GM12872 (cell line): ENCODE results near the gene PDE4B.

ENCODE experiments used
- TF ChIP-seq, protein P1 (sequence below): IDR thresholded peaks from 3 replicates; pipeline ENCODE4 v1.5.1; 2011; ENCODE audit warnings: low read depth, mild to moderate bottlenecking, low read length, moderate library complexity; ENCODE audit not compliant: insufficient read depth

Gene PDE4B

DNA sequence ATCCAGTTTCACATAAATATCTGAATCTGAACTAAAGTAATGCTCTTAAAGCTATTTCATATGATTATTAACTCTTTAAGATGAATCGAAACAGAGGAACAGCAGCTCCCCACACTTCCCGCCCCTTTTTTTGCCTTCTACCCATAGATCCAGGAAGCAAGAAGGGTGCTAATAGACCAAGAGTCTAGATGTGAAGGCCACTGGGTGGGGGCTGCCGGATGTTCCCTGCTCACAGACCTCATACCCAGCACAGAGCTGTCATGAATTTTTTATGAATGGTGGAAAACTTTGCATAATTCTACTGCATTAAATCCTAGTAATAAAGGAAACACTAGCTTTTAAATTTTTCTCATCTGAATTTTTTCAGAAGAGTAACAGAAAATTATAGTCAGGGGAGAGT lies 457.4 kb downstream of the PDE4B start:
- TF ChIP-seq, protein P1, sequence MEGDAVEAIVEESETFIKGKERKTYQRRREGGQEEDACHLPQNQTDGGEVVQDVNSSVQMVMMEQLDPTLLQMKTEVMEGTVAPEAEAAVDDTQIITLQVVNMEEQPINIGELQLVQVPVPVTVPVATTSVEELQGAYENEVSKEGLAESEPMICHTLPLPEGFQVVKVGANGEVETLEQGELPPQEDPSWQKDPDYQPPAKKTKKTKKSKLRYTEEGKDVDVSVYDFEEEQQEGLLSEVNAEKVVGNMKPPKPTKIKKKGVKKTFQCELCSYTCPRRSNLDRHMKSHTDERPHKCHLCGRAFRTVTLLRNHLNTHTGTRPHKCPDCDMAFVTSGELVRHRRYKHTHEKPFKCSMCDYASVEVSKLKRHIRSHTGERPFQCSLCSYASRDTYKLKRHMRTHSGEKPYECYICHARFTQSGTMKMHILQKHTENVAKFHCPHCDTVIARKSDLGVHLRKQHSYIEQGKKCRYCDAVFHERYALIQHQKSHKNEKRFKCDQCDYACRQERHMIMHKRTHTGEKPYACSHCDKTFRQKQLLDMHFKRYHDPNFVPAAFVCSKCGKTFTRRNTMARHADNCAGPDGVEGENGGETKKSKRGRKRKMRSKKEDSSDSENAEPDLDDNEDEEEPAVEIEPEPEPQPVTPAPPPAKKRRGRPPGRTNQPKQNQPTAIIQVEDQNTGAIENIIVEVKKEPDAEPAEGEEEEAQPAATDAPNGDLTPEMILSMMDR: no peak

DNA sequence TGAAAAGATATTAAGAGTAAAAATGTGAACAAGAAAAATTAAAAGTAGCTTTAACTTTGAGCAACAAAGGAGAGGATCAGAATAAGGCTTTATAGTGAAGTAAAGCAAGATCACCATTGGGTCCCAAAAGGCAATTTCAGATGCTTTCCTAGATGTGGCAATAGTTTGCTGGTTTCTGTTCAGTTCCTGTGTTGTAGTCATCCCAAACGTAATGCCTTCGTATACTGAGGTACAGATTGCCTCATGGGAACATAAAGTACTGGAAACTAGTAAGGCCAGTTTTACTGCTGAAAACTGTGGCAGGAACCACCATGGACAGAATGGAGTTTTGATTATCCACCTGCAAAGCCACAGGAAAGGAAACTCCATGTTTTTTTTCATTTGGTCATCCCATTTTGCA lies 457.8 kb downstream of the PDE4B start:
- TF ChIP-seq, protein P1: no peak

- TF ChIP-seq, protein P1: 0 out of 3 replicates have a peak, but pooled peaks have one; percentile 3
Observed at GRCh38 chr1:66251546-66251945, 458.9 kb downstream of the PDE4B start.

DNA sequence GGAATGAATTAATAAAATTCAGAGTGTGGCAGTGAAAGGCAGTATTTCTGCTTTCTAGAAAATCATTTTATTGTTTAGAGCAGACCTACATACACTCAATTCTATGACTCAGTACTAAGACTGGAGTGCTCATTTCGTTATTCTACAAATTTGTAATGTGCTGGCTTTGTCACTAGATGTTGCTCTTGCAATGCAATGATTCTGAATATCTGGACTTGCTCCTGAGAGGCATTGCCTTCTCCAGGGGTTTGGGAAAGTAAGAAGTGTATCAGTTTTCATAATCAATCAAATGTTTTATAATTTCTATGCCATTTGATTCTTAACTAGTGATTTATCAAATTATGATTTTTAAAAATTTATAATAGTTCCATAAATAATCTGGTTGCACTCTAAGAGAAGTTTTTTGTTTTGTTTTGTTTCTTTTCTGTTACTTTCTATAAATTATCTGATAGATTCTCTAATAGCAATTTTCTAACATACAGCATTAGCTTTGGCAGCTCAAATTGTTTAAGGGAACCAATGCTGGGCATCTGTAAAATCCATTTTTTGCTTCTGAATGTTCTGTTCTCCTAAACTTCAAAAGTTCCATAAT lies 460.7 kb downstream of the PDE4B start:
- TF ChIP-seq, protein P1: peak; percentile 68

DNA sequence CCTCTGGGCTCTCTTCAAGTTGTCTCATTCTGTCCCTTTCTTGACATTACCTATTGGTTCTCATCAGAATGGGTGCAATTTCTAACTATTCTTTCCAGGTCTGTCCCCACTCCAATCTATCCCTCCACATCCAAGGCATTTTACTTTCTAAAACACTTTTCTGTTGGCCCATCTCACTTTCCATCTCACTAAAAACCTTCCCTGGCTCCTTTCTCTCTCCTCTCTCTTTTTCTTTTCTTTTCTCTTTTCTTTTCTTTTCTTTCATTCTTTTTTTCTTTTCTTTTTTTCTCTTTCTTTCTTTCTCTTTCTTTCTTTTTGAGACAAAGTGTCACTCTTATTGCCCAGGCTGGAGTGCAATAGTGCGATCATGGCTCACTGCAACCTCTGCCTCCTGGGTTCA lies 462.1 kb downstream of the PDE4B start:
- TF ChIP-seq, protein P1: no peak

GRCh38 chr1:66256629-66257572 lies 464.2 kb downstream of the PDE4B start:
- TF ChIP-seq, protein P1: no peak

DNA sequence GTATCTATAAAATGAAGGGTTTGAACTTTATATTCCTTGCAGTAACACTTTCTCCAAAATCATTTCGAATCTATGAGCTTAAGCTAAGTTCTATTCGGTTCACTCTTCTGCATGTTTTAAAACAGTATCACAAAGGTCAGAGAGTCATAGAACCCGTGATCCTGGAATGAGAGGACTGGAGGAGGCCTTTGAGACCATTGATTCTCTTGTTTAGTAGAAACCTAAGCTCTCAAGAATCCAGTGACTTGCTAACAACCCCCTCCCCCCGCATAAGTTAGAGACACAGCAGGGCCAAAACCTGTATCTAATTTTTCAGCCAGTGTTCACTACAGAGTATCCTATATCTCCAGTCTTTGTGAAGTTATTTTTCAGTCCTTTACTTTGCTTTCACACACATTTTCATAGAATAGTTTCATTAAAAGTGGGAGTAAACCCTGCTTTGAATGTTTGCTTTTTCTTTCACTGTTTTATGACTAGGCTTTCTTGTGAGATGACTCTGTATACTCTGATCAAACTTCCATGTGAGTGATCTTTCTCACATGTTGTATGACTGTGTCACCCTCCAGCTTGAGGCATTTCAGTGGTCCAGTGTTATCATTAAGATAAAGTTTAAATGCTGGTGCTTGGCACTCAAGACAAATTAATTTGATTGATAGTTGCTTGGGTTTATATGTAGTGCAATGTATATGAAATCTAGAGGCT lies 465.9 kb downstream of the PDE4B start:
- TF ChIP-seq, protein P1: no peak
